ENCODE results near the gene KCNA3. TPM values are rescaled to one million over a fixed set of nuclear protein-coding genes. Genes with fewer than 3 reads are reported as not detected.
"Not testable (repeated sequence)": the region's sequence is repeated elsewhere in the genome, so short reads cannot be mapped to it uniquely, and the experiment has no call there.

KCNA3 gene
- total and polyA plus RNA-seq, 3 experiments from 2014 or later = 38.4 to 94.0 (median 40.5) TPM

GRCh38 chr1:110671361-110671760, 3.4 kb downstream of the KCNA3 start:
- Histone ChIP-seq H3K4me3 (ENCODE audit: low read length) (peak overlapping the region; percentile 90), H3K36me3 (ENCODE audit: insufficient read depth, low read length) (peaks cover 6% of the 10 kb centered on the region), H3K9me3 (ENCODE audit: low read length) (no peaks in the 10 kb centered on the region), H3K4me1 (ENCODE audit: insufficient read depth, low read length) (peaks cover 53% of the 10 kb centered on the region), H3K27ac (ENCODE audit: low read depth, low read length) (peak overlapping the region; percentile 98), H3K27me3 (ENCODE audit: insufficient read depth, low read length, poor library complexity, severe bottlenecking) (no peaks in the 10 kb centered on the region)
- CTCF ChIA-PET = interaction anchor here (3.8 kb wide), 1 partner anchor 41 kb away, joined by 34 read pairs; no protein-coding TSS in a partner anchor
- peaks cover 0 to 4% (median 0%) of the 10 kb centered on the region in 5 donors for H3K9me3 Mint-ChIP-seq
- DNase-seq = peak in 2 of 5 donors; percentile 14 to 32
- peaks cover 37 to 47% (median 41%) of the 10 kb centered on the region in 3 donors for H3K4me1 Mint-ChIP-seq
- H3K27me3 Mint-ChIP-seq = peaks cover 0 to 11% of the 10 kb centered on the region in 2 donors
- POLR2A ChIA-PET = interaction anchor here (2.1 kb wide), 1 partner anchor 30 kb away, joined by 5 read pairs; no protein-coding TSS in a partner anchor
- H3K36me3 Mint-ChIP-seq = peaks cover 15 to 60% (median 23%) of the 10 kb centered on the region in 3 donors
- peak overlapping the region; percentile 96 to 100 (median 100) for H3K4me3 Mint-ChIP-seq
- peak overlapping the region; percentile 93 to 100 (median 100) for H3K27ac Mint-ChIP-seq

DNA sequence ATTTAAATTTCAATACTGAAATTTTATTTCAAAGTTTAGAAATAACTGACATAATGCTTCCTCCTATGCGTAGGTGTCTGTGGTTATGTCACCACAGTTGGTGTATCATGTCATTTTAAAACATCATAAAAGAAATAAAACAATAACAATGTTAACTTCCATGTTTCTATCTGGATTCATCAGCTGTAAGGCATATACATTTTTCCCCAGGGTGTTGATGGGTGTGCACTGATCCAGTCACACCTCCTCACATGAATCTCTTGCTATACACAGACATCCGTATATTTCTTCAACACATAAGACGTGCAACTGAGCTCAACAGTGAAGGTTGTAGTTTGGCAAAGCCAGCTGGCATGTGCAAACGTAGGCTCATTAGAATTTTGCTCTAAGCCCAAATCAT, 6.2 kb downstream of the KCNA3 start:
- peak in 3 of 5 donors; percentile 42 to 53 (median 46) for DNase-seq
- H3K4me3 ChIP-seq (ENCODE audit: low read length) = peak overlapping the region; percentile 0
- H3K9me3 ChIP-seq (ENCODE audit: low read length) = no peaks in the 10 kb centered on the region
- peaks cover 0 to 5% of the 10 kb centered on the region in 2 donors for H3K27me3 Mint-ChIP-seq
- peaks cover 0 to 3% (median 0%) of the 10 kb centered on the region in 5 donors for H3K9me3 Mint-ChIP-seq
- ChIA-PET CTCF (interaction anchor here (0.6 to 3.0 kb wide), 8 partner anchors 22 to 363 kb away, joined by 3 to 17 read pairs (median 5); no protein-coding TSS in a partner anchor), POLR2A (interaction anchor here (1.0 to 1.3 kb wide), 3 partner anchors 23 to 30 kb away, joined by 3 to 6 read pairs (median 4); no protein-coding TSS in a partner anchor)
- peaks cover 67% of the 10 kb centered on the region for H3K4me1 ChIP-seq (ENCODE audit: insufficient read depth, low read length)
- H3K36me3 ChIP-seq (ENCODE audit: insufficient read depth, low read length) = peaks cover 20% of the 10 kb centered on the region
- H3K27me3 ChIP-seq (ENCODE audit: insufficient read depth, low read length, poor library complexity, severe bottlenecking) = no peaks in the 10 kb centered on the region
- peaks cover 25 to 43% (median 31%) of the 10 kb centered on the region in 3 donors for H3K4me1 Mint-ChIP-seq
- peaks cover 15 to 54% (median 22%) of the 10 kb centered on the region in 3 donors for H3K36me3 Mint-ChIP-seq
- peak overlapping the region; percentile 56 for H3K27ac ChIP-seq (ENCODE audit: low read depth, low read length)
- H3K4me3 Mint-ChIP-seq = peak overlapping the region; percentile 80 to 100 (median 87)
- H3K27ac Mint-ChIP-seq = peak overlapping the region in 7 of 8 donors; percentile 87 to 95 (median 93)

DNA sequence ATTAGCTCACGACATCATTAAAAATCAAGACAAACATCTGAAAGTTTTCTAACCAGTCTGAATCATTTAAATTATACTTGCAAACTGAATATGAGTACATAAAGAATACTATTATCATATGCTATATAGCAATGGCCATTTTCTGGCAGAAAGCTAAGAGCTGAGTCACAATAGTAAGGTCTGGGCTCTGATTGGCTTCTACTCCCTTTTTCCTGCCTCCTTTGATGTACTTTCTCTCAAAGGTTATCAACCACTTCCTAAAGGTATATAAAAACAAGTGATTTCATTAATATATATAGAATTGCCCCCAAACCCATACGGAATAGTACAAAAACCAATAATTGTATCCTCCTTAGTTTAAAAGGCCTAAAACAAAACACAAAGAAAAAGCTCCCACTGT, 7.0 kb downstream of the KCNA3 start:
- peak overlapping the region; percentile 16 for H3K4me3 ChIP-seq (ENCODE audit: low read length)
- H3K9me3 Mint-ChIP-seq = no peaks in the 10 kb centered on the region
- peaks cover 10 to 54% (median 18%) of the 10 kb centered on the region in 3 donors for H3K36me3 Mint-ChIP-seq
- ChIA-PET POLR2A (interaction anchor here (1.2 to 1.6 kb wide), 3 partner anchors 18 to 29 kb away, joined by 3 to 6 read pairs (median 4); no protein-coding TSS in a partner anchor), CTCF (interaction anchor here (1.0 to 3.0 kb wide), 6 partner anchors 30 to 98 kb away, joined by 3 to 17 read pairs (median 6); no protein-coding TSS in a partner anchor)
- no peak for DNase-seq
- H3K27ac ChIP-seq (ENCODE audit: low read depth, low read length) = peak overlapping the region; percentile 56
- peaks cover 25 to 48% (median 31%) of the 10 kb centered on the region in 3 donors for H3K4me1 Mint-ChIP-seq
- H3K9me3 ChIP-seq (ENCODE audit: low read length) = no peaks in the 10 kb centered on the region
- peak overlapping the region in 6 of 8 donors; percentile 84 to 94 (median 88) for H3K27ac Mint-ChIP-seq
- no peaks in the 10 kb centered on the region for H3K27me3 ChIP-seq (ENCODE audit: insufficient read depth, low read length, poor library complexity, severe bottlenecking)
- no peaks in the 10 kb centered on the region for H3K27me3 Mint-ChIP-seq
- peak overlapping the region in 6 of 7 donors; percentile 34 to 81 (median 68) for H3K4me3 Mint-ChIP-seq
- H3K36me3 ChIP-seq (ENCODE audit: insufficient read depth, low read length) = peaks cover 20% of the 10 kb centered on the region
- H3K4me1 ChIP-seq (ENCODE audit: insufficient read depth, low read length) = peaks cover 67% of the 10 kb centered on the region

- Mint-ChIP-seq H3K27me3 (no peaks in the 10 kb centered on the region), H3K27ac (peak overlapping the region in 6 of 8 donors; percentile 33 to 73 (median 66)), H3K9me3 (no peaks in the 10 kb centered on the region), H3K4me1 (peaks cover 17 to 41% (median 25%) of the 10 kb centered on the region in 3 donors), H3K36me3 (peaks cover 13 to 55% (median 22%) of the 10 kb centered on the region in 3 donors), H3K4me3 (peak overlapping the region in 4 of 7 donors; percentile 7 to 45 (median 30))
- Histone ChIP-seq H3K27ac (ENCODE audit: low read depth, low read length) (no peak overlapping the region), H3K27me3 (ENCODE audit: insufficient read depth, low read length, poor library complexity, severe bottlenecking) (no peaks in the 10 kb centered on the region), H3K4me3 (ENCODE audit: low read length) (no peak overlapping the region), H3K36me3 (ENCODE audit: insufficient read depth, low read length) (peaks cover 42% of the 10 kb centered on the region), H3K9me3 (ENCODE audit: low read length) (no peaks in the 10 kb centered on the region), H3K4me1 (ENCODE audit: insufficient read depth, low read length) (peaks cover 45% of the 10 kb centered on the region)
- CTCF ChIA-PET = interaction anchor here (0.9 to 1.4 kb wide), 2 partner anchors 11 to 26 kb away, joined by 3 to 4 read pairs; no protein-coding TSS in a partner anchor
- POLR2A ChIA-PET = interaction anchor here (1.0 to 1.5 kb wide), 3 partner anchors 17 to 64 kb away, joined by 3 to 4 read pairs (median 3); no protein-coding TSS in a partner anchor
- DNase-seq = no peak
Measured at GRCh38 chr1:110663241-110663640, 11.5 kb downstream of the KCNA3 start.

- H3K4me1 Mint-ChIP-seq = peaks cover 50 to 60% (median 51%) of the 10 kb centered on the region in 3 donors
- H3K9me3 Mint-ChIP-seq; H3K4me3 ChIP-seq (ENCODE audit: low read length); H3K4me3 Mint-ChIP-seq; POLR2A ChIA-PET; DNase-seq; H3K27me3 ChIP-seq (ENCODE audit: insufficient read depth, low read length, poor library complexity, severe bottlenecking); H3K27ac ChIP-seq (ENCODE audit: low read depth, low read length); CTCF ChIA-PET; H3K27me3 Mint-ChIP-seq; H3K9me3 ChIP-seq (ENCODE audit: low read length): not testable (repeated sequence)
- peak overlapping the region in 5 of 8 donors; percentile 3 to 45 (median 17) for H3K27ac Mint-ChIP-seq
- peaks cover 33% of the 10 kb centered on the region for H3K36me3 ChIP-seq (ENCODE audit: insufficient read depth, low read length)
- H3K36me3 Mint-ChIP-seq = peaks cover 15 to 70% (median 18%) of the 10 kb centered on the region in 3 donors
- peaks cover 26% of the 10 kb centered on the region for H3K4me1 ChIP-seq (ENCODE audit: insufficient read depth, low read length)
Measured at GRCh38 chr1:110659559-110659958, 15.2 kb downstream of the KCNA3 start.

GRCh38 chr1:110657351-110657750, 17.4 kb downstream of the KCNA3 start:
- H3K4me1 Mint-ChIP-seq = peaks cover 43 to 72% (median 63%) of the 10 kb centered on the region in 3 donors
- H3K4me3 Mint-ChIP-seq = no peak overlapping the region
- peaks cover 23% of the 10 kb centered on the region for H3K4me1 ChIP-seq (ENCODE audit: insufficient read depth, low read length)
- POLR2A ChIA-PET = interaction anchor here (0.6 kb wide), 1 partner anchor 9 kb away, joined by 5 read pairs; no protein-coding TSS in a partner anchor
- CTCF ChIA-PET = interaction anchor here (1.5 kb wide), 2 partner anchors 20 to 37 kb away, joined by 3 to 4 read pairs; no protein-coding TSS in a partner anchor
- H3K27ac ChIP-seq (ENCODE audit: low read depth, low read length) = no peak overlapping the region
- no peaks in the 10 kb centered on the region for H3K27me3 ChIP-seq (ENCODE audit: insufficient read depth, low read length, poor library complexity, severe bottlenecking)
- no peak overlapping the region for H3K4me3 ChIP-seq (ENCODE audit: low read length)
- no peak for DNase-seq
- H3K27ac Mint-ChIP-seq = peak overlapping the region in 7 of 8 donors; percentile 32 to 85 (median 49)
- no peaks in the 10 kb centered on the region for H3K27me3 Mint-ChIP-seq
- H3K9me3 ChIP-seq (ENCODE audit: low read length) = no peaks in the 10 kb centered on the region
- no peaks in the 10 kb centered on the region for H3K9me3 Mint-ChIP-seq
- H3K36me3 ChIP-seq (ENCODE audit: insufficient read depth, low read length) = peaks cover 26% of the 10 kb centered on the region
- H3K36me3 Mint-ChIP-seq = peaks cover 14 to 66% (median 18%) of the 10 kb centered on the region in 3 donors

- ChIA-PET POLR2A (no interaction called here), CTCF (interaction anchor here (1.4 to 5.8 kb wide), 4 partner anchors 8 to 115 kb away, joined by 4 to 42 read pairs (median 11); no protein-coding TSS in a partner anchor)
- Mint-ChIP-seq H3K27ac (peak overlapping the region in 4 of 8 donors; percentile 41 to 58 (median 47)), H3K4me1 (peaks cover 21 to 35% (median 22%) of the 10 kb centered on the region in 3 donors), H3K27me3 (no peaks in the 10 kb centered on the region), H3K4me3 (no peak overlapping the region), H3K36me3 (peaks cover 0 to 15% (median 3%) of the 10 kb centered on the region in 3 donors), H3K9me3 (no peaks in the 10 kb centered on the region)
- Histone ChIP-seq H3K36me3 (ENCODE audit: insufficient read depth, low read length) (no peaks in the 10 kb centered on the region), H3K4me3 (ENCODE audit: low read length) (no peak overlapping the region), H3K4me1 (ENCODE audit: insufficient read depth, low read length) (peaks cover 54% of the 10 kb centered on the region), H3K27ac (ENCODE audit: low read depth, low read length) (no peak overlapping the region), H3K27me3 (ENCODE audit: insufficient read depth, low read length, poor library complexity, severe bottlenecking) (no peaks in the 10 kb centered on the region), H3K9me3 (ENCODE audit: low read length) (no peaks in the 10 kb centered on the region)
- DNase-seq = no peak
Measured at GRCh38 chr1:110650609-110651008, 24.1 kb downstream of the KCNA3 start.

Measured in CD8-positive, alpha-beta memory T cell (primary cell).